Stomach (tissue), 9 donors: ENCODE results near the gene RBP7. TPM values are rescaled to one million over a fixed set of nuclear protein-coding genes. Genes with fewer than 3 reads are reported as not detected.
"Not testable (repeated sequence)": the region's sequence is repeated elsewhere in the genome, so short reads cannot be mapped to it uniquely, and the experiment has no call there.

Experiments used
- DNase-seq, 2 donors: peaks; one replicate each; pipeline versions ENCODE4 v3.0.0 to v3.0.0-alpha.2; 2013 to 2019
- H3K27ac ChIP-seq, 5 donors: fragments of 200-600 bp in 4 of 5; sonication (generic) in 4 of 5; one replicate each; pipeline ENCODE4 v1.5.1; 2013 to 2019; ENCODE audit warnings: mild to moderate bottlenecking in 1 of 5, moderate library complexity in 1 of 5
- H3K27me3 ChIP-seq, 3 donors: fragments of 200-600 bp; sonication (generic); one replicate each; pipeline ENCODE4 v1.5.1; 2017 to 2019; ENCODE audit warnings: mixed run types in 1 of 3
- H3K36me3 ChIP-seq, 4 donors: fragments of 200-600 bp; sonication (generic); 1 replicate in 3 of 4; 2 replicates in 1 of 4; pipeline ENCODE4 v1.5.1; 2016 to 2019
- H3K4me1 ChIP-seq, 4 donors: fragments of 200-600 bp; sonication (generic); one replicate each; pipeline ENCODE4 v1.5.1; 2016 to 2019
- H3K4me3 ChIP-seq, 4 donors: fragments of 200-600 bp; sonication (generic) in 3 of 4; one replicate each; pipeline ENCODE4 v1.5.1; 2016 to 2019; ENCODE audit warnings: mild to moderate bottlenecking in 1 of 4
- H3K9me3 ChIP-seq, 4 donors: fragments of 200-600 bp; sonication (generic); one replicate each; pipeline ENCODE4 v1.5.1; 2016 to 2019
- CTCF ChIP-seq, 7 experiments: fragments of 450-650 bp in 4 of 7; fragments of 200-600 bp in 3 of 7; sonication (generic) in 3 of 7; IDR thresholded peaks; one replicate each; pipeline ENCODE4 v1.5.1; 2016 to 2019; ENCODE audit warnings: antibody characterized with exemption in 7 of 7, control low read depth in 2 of 7, mild to moderate bottlenecking in 1 of 7
- EP300 ChIP-seq: sonication (generic); formaldehyde crosslinking; IDR thresholded peaks from one replicate; pipeline ENCODE4 v1.6.1; 2017; ENCODE audit warnings: antibody characterized with exemption
- POLR2A ChIP-seq, 4 donors: fragments of 450-650 bp; IDR thresholded peaks; one replicate each; pipeline ENCODE4 v1.6.1; 2016; ENCODE audit warnings: antibody characterized with exemption in 4 of 4, control low read depth in 2 of 4, mild to moderate bottlenecking in 1 of 4, moderate library complexity in 1 of 4
- POLR2AphosphoS5 ChIP-seq, 3 donors: sonication (generic); formaldehyde crosslinking; IDR thresholded peaks; one replicate each; pipeline ENCODE4 v1.6.1; 2016; ENCODE audit warnings: antibody characterized with exemption in 3 of 3
- WGBS, 5 donors: extraction: QIAGEN DNeasy Blood & Tissue Kit in 3 of 5; methylation state at CpG; one replicate each; pipeline versions ENCODE4 v1.1.5 to v1.1.7; 2013 to 2018; 5-methylcytosine and 5-hydroxymethylcytosine counted together
- intact Hi-C: fragments of 100-400 bp; cut with DNase I; formaldehyde crosslinking; loops from one replicate; pipeline ENCODE4 v1.15.1; 2023; ENCODE audit warnings: low total_unique reads
- polyA plus RNA-seq, 3 donors: library from polyadenylated mRNA; stranded (reverse); fragments of 200-250 nt; gene quantifications; one replicate each; pipeline ENCODE4 v1.2.3, GENCODE V29; 2013
- total RNA-seq, 5 donors: library from RNA; depleted of rRNA; stranded (reverse); fragments of >200 nt; gene quantifications; one replicate each; pipeline versions ENCODE4 v1.1.0 to v1.2.3, GENCODE V29; 2014 to 2016
- donor health status: healthy with polysubstance abuse.
- donor health status: Bipolar disorder and iron deficiency.
- donor health status: healthy.

Gene RBP7
- total and polyA plus RNA-seq, 8 donors: 3.5 to 24.8 (median 16.1) TPM; not detected in 3

- TF ChIP-seq CTCF (IDR thresholded peaks at IDR 0.05): no peak
- no peak for TF ChIP-seq EP300
- TF ChIP-seq POLR2A (IDR thresholded peaks at IDR 0.05): no peak
- TF ChIP-seq POLR2AphosphoS5 (IDR thresholded peaks at IDR 0.05): no peak
- Histone ChIP-seq H3K27me3 (peaks cover 0 to 6% (median 0%) of the 10 kb centered on the region in 3 donors), H3K36me3 (peaks cover 0 to under 1% (median 0%) of the 10 kb centered on the region in 4 donors), H3K4me3 (no peak overlapping the region), H3K9me3 (no peaks in the 10 kb centered on the region), H3K27ac (peak overlapping the region in 3 of 5 donors; percentile 7 to 62 (median 53)), H3K4me1 (peaks cover 0 to 22% (median 2%) of the 10 kb centered on the region in 4 donors)
- 29 to 54% (median 36%) methylated on average over 2 of the region's 2 CpGs for WGBS, 5 donors
- intact Hi-C loops: no loop called here
- DNase-seq: peak in 1 of 2 donors; percentile 27
Measured at GRCh38 chr1:9990944-9991343, 6.1 kb upstream of the RBP7 start.

- 77 to 93% (median 88%) methylated on average over 5 of the region's 5 CpGs for WGBS, 5 donors
- no peaks in the 10 kb centered on the region for H3K9me3 ChIP-seq
- H3K27ac ChIP-seq: peak overlapping the region in 3 of 5 donors; percentile 9 to 38 (median 34)
- no peaks in the 10 kb centered on the region for H3K36me3 ChIP-seq
- peaks cover 0 to 26% (median 16%) of the 10 kb centered on the region in 3 donors for H3K27me3 ChIP-seq
- intact Hi-C loops: no loop called here
- TF ChIP-seq POLR2AphosphoS5 (IDR thresholded peaks at IDR 0.05) (no peak), POLR2A (IDR thresholded peaks at IDR 0.05) (no peak), CTCF (IDR thresholded peaks at IDR 0.05) (no peak), EP300 (no peak)
- H3K4me1 ChIP-seq: peaks cover 13 to 35% (median 15%) of the 10 kb centered on the region in 4 donors
- no peak for DNase-seq
- H3K4me3 ChIP-seq: no peak overlapping the region
Measured at GRCh38 chr1:9992910-9993309, 4.1 kb upstream of the RBP7 start.

GRCh38 chr1:9993561-9994075, 3.4 kb upstream of the RBP7 start:
- DNase-seq: no peak
- Histone ChIP-seq H3K27me3 (peaks cover 0 to 33% (median 23%) of the 10 kb centered on the region in 3 donors), H3K4me3 (no peak overlapping the region), H3K27ac (peak overlapping the region in 3 of 5 donors; percentile 9 to 38 (median 34)), H3K36me3 (no peaks in the 10 kb centered on the region), H3K4me1 (peaks cover 16 to 38% (median 20%) of the 10 kb centered on the region in 4 donors), H3K9me3 (no peaks in the 10 kb centered on the region)
- intact Hi-C loops: no loop called here
- WGBS, 5 donors: 71 to 82% (median 73%) methylated on average over 7 of the region's 7 CpGs
- TF ChIP-seq POLR2A (IDR thresholded peaks at IDR 0.05) (no peak), CTCF (IDR thresholded peaks at IDR 0.05) (no peak), EP300 (no peak)

- intact Hi-C loops: no loop called here
- Histone ChIP-seq H3K9me3 (no peaks in the 10 kb centered on the region), H3K4me3 (no peak overlapping the region)
Measured at GRCh38 chr1:10001016-10001665, 4.1 kb downstream of the RBP7 start.

GRCh38 chr1:10005248-10005647, 8.2 kb downstream of the RBP7 start:
- Histone ChIP-seq H3K27me3 (peaks cover 0 to 27% (median 0%) of the 10 kb centered on the region in 3 donors), H3K4me1 (peaks cover 0 to 12% (median 3%) of the 10 kb centered on the region in 4 donors)
- H3K27ac ChIP-seq, intact Hi-C loops, DNase-seq, H3K9me3 ChIP-seq, H3K36me3 ChIP-seq, H3K4me3 ChIP-seq: not testable (repeated sequence)
- WGBS, 5 donors: 89 to 94% (median 90%) methylated on average over 8 of the region's 8 CpGs

More at GRCh38 chr1:10001016-10001665, 4.1 kb downstream of the RBP7 start:
- peaks cover 15 to 20% (median 16%) of the 10 kb centered on the region in 4 donors for H3K4me1 ChIP-seq
- peaks cover 0 to 66% (median 27%) of the 10 kb centered on the region in 3 donors for H3K27me3 ChIP-seq
- DNase-seq: no peak
- H3K27ac ChIP-seq: no peak overlapping the region
- TF ChIP-seq CTCF (IDR thresholded peaks at IDR 0.05) (no peak), EP300 (no peak), POLR2AphosphoS5 (IDR thresholded peaks at IDR 0.05) (no peak), POLR2A (IDR thresholded peaks at IDR 0.05) (no peak)
- WGBS, 5 donors: 71 to 78% (median 74%) methylated on average over 8 of the region's 8 CpGs
- no peaks in the 10 kb centered on the region for H3K36me3 ChIP-seq
